T-helper 1 cell treated with Interleukin-12 subunit alpha and Interleukin-12 subunit beta and Interleukin-4 antibody, amounts not matched to agents 30 ng/mL and 1 ng/mL, for 36 hours (primary cell): ENCODE data around the gene PRRG4. TPM values are rescaled to one million over a fixed set of nuclear protein-coding genes. Genes with fewer than 3 reads are reported as not detected.

Experiments used
- intact Hi-C: fragments of 100-400 bp; cut with micrococcal nuclease; formaldehyde crosslinking; loops from one replicate; pipeline ENCODE4 v1.15.1; 2024
- total RNA-seq: library from RNA; stranded (reverse); gene quantifications from 2 replicates; pipeline ENCODE4 v1.2.3, GENCODE V29; 2022

Gene PRRG4
- total RNA-seq, 1 donor from 2014 or later = 0.74 TPM

DNA sequence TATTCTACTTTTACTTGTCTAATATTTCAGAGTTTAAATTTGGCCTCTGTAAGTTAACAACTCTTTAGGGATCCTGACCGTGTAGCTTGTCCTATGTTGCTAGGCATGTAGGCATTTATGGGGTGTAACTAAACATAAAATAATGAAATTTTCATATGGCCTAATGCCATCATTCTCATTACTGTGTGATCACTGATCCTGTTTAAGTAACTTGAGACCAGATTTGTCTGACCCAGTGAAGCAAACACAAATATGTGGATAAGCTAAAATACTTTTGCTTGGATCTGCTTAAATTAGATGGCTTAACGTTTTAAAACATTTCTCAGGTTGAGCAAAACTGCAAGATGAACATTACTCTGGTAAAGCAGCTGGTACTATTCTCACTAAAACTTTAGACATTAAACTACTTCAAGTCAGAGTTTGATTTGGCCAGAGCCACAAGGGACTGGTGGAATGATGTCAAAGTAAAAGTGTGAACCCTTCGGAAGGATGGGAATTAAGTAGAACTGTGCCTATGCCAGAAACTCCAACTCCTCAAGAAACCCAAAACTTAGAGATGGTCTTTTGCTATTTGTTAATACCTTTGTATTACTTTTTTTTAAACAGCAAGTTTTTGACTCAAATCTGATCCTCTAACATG, 75.4 kb downstream of the PRRG4 start:
- intact Hi-C loops = no loop called here

Other genes starting within 250 kb of the PRRG4 start
- gene EIF3M, start 246.1 kb upstream of the PRRG4 start, total RNA-seq = 196 and 212 TPM in 2 replicates
- gene CCDC73, start 35.3 kb upstream of the PRRG4 start, total RNA-seq = not detected in 2 replicates
- 13.3 and 13.6 TPM in 2 replicates for gene QSER1, start 62.9 kb downstream of the PRRG4 start, total RNA-seq
- 0.46 and 0.54 TPM in 2 replicates for gene DEPDC7, start 186.0 kb downstream of the PRRG4 start, total RNA-seq
- 13.8 and 14.3 TPM in 2 replicates for gene TCP11L1, start 209.6 kb downstream of the PRRG4 start, total RNA-seq